HG03103 (cell line): ENCODE results near the gene MAP1A.

Experiments
- ATAC-seq: cut with Tn5 transposase; IDR thresholded peaks from one replicate; pipeline ENCODE4 v1.9.1; 2021; ENCODE audit warnings: low read depth; ENCODE audit not compliant: unreplicated experiment

Gene MAP1A

DNA sequence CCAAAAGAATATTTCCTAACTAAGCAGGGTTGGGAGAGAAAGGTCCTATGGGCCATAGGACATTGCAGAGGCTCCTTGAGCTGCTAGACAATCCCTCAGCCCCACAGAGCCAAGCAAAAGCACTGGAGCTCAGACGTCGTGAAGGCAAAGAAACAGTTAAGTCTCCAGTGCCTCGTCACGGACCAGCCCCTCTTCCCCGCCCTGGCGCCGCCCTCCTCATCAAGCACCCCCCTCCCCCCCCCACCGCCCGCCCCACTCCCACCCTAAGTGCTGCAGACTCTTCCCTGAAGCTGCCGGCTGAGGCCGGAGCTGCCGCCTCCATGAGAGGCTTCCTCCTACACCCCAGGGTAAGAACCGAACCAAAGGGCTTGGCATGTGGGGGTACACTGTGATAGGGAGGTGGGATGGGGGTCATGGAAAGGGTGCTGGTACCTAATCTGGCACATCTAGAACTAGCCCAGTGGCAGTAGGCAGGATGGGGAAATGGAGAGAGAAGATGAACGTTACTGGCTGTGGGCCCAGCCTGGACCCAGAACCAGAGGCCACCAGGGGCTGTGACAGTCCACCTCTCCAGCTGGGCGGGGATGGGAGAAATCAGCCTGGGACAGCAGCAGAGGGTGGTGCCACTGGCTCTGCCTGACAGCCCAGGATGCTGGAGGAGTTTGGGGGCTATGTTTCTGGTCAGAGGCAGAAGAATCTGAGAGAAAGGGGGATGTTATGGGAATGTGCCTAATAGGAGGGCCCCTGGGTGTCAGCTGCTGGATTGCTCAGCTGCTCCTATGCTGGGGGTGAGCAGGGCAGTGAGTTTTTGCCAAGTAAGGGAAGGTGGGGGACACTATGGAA, at the start of gene MAP1A:
TSS of gene MAP1A (plus strand) at position 255 of the 843 bp plus-strand sequence. CDS start 3,866 bp downstream, outside the sequence.
- no peak for ATAC-seq

DNA sequence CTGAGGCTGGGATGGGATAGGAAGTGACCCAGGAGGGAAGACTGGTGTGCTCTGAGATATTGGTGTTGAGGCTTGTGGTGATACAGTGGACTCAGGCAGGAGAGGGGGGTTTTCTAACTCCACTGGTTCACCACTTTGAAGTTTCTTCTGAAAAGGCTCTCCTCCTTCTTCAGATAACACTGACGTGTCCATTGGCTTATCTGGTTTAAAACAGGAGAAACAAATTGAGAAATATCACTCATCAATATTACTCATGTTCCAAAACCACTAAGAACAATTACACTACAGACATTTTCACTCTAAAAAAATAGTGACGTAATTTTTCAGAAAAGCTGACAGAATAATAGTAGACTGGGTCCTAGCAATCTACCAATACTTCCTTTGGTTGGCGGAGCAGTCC, 47.5 kb upstream of the MAP1A start:
- no peak for ATAC-seq

- ATAC-seq: no peak
Observed at GRCh38 chr15:43471975-43472374, 45.4 kb upstream of the MAP1A start.

- ATAC-seq: no peak
Observed at GRCh38 chr15:43473885-43474284, 43.5 kb upstream of the MAP1A start.

DNA sequence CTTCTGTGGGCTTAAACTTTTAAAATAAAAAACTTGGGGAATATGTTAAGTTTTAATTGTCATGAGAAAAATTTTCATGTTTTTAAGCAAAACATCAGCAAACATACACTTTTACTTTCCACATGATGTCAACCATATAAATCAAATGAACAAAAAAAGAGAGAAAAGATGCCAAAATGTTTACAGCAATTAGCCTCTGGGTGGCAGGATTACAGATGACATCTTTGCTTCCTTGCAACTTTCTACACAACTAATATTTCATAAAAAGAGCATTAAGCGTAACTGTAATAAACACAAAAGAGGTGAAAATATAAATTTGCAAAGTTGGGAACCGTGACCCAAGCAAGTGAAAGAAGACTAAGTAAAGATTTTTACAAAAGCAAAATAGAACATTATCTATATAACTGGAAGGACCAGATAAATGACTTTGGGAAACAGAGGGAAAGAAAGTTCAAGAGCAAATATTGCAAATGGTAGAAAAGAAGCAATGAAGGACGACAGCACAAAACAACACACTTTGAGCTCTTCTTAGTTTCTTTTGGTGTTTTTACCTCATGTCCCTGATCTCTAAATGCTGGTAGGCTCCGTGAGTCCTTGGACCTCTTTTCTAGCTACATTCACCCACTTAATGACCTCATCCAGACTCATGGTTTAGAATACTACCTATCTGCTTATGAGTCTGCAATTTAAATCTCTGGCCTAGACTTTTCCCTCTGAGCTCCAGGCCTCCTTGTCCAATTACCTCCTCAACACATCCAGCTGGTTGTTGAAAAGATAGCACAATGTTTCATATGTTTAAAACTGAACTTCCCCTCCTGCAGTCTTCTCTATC, 33.9 kb upstream of the MAP1A start:
- ATAC-seq: no peak

GRCh38 chr15:43484455-43484854, 33.0 kb upstream of the MAP1A start:
- no peak for ATAC-seq

DNA sequence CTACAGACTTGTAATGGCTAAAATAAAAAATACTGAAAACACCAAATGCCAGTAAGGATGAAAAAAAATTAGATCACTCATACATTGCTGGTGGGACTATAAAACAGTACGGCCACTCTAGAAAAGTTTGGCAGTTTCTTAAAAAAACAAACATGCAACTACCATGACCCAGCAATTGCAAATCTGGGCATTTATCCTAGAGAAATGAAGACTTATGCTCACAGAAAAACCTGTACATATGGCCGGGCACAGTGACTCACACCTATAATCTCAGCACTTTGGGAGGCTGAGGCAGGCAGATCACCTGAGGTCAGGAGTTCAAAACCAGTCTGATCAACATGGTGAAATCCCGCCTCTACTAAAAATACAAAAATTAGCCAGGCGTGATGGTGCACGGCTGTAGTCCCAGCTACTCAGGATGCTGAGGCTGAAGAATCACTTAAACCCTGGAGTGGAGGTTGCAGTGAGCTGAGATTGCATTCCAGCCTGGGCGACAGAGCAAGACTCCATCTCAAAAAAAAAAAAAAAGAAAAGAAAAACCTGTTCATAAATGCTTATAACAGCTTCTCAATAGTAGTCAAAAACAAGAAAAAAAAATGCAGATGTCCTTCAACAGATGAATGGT, 30.0 kb upstream of the MAP1A start:
- no peak for ATAC-seq

GRCh38 chr15:43488790-43489189, 28.6 kb upstream of the MAP1A start:
- ATAC-seq: no peak

DNA sequence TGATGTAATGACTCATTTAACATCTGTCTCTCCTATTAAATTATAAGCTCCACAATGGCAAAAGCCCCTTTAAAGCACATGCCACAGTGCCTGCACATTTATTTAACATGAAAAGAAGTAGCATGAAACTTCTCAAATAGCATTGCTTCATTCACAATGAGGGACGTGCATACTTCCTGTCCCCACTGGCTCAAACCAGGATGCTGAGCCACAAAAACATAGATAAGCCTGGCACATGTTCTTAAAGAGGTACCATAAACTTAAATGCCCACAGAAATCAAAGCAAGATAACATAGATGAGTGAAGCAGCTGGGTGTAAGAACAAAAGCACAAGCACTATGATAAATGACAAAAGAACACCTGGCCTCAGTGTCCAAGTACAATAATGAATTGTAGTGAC, 28.2 kb upstream of the MAP1A start:
- no peak for ATAC-seq

GRCh38 chr15:43492266-43492665, 25.1 kb upstream of the MAP1A start:
- no peak for ATAC-seq

DNA sequence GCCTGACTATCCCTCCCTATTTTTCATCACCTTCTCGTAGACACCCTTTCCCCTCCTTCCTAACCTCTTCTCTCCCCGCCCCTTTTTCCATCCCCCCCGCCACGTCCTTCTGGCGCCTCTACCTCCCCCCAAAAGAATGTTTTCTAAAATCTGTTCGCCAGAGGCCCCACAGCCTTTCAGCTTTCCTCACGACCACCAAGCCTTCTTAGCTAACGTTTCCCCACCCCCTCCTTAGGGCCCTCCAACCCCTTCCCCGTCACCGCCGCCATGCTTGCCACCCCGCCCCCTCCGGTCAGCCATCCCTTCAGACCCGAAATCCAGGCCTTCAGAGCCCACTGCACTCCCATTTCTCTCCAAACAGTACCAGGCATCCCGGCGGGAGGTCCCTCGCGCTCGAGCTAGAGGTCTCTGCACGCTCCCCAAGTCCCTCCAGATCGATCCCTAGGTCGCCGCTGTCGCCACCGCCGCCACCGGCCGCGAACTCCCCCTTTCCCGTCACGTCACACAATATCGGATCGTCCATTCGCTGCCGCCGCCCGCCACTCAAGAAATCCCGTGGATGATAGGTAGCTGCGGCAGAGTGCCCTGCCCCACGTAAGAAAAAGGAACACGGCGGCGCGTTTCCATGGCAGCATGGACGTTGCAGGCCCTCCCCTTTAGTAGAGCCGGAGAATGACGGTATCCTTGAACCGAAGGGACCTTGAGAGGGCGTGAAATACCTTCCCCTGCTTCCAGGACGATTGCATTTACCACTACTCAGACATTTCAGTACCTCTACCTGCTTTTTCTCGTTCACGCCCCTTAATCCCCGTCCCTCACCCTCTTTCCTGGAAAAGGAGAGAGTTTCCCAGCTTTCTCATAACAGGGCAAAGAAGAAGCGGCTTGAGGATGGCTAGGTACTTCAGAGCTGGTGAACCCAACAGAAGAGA, 24.5 kb upstream of the MAP1A start, which contains the start of gene TP53BP1:
TSS of gene TP53BP1 (minus strand) at position 484 of the 929 bp plus-strand sequence. CDS start at position 371, 113 bp downstream.
- ATAC-seq: peak; percentile 94

DNA sequence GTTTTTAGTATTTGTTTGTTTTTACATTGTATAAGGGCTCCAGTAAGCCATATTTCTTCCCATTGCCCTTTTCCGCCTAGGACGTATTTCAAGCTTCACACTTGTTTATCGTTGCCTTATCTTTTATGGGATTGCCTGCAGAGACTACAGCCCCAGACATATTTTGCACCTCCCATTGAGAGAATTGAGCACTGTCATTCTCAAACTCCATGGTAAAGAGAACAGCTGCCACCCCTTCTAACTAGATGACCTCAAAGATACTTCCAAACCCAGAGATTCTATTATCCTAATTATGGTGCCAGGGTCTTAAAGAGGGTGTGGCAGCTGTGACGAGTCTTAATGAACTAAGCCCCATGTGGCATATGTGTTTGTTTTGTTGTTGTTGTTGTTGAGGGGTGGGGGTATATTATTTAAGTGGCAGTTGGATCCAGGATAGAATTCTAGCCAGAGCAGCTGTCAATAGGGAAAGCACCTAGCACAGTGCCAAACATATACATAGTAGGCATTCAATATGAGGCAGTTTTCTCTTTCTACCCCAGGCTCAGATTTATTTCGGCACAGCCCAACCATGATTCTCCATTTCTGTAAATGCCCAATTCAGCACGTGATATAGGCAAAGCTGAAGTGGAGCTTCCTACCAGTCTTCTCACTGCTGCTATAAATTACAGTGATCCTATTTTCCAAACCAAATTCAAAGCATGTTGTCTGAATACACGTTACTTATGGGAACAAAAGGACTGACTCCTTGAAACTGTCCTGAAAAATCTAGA, 23.5 kb upstream of the MAP1A start:
- no peak for ATAC-seq

- no peak for ATAC-seq
Observed at GRCh38 chr15:43498990-43499389, 18.4 kb upstream of the MAP1A start.

- ATAC-seq: no peak
Observed at GRCh38 chr15:43499635-43500034, 17.8 kb upstream of the MAP1A start.

GRCh38 chr15:43505738-43506137, 11.7 kb upstream of the MAP1A start:
- no peak for ATAC-seq

DNA sequence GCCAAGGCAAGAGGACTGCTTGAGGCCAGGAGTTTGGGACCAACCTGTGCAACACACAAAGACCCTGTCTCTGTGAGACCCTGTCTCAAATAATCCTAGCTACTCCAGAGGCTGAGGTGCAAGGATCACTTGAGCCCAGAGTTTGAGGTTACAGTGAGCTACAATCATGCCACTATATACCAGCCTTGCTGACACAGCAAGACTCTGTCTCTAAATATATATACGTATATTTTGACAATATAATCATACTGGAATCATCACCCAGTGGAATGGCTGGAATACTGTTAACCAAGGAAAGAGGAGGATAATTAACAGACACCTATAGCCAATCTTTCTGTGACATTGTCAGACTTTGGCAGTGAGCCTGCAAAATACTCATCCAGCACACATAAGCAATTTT, 9.0 kb upstream of the MAP1A start:
- ATAC-seq: no peak

DNA sequence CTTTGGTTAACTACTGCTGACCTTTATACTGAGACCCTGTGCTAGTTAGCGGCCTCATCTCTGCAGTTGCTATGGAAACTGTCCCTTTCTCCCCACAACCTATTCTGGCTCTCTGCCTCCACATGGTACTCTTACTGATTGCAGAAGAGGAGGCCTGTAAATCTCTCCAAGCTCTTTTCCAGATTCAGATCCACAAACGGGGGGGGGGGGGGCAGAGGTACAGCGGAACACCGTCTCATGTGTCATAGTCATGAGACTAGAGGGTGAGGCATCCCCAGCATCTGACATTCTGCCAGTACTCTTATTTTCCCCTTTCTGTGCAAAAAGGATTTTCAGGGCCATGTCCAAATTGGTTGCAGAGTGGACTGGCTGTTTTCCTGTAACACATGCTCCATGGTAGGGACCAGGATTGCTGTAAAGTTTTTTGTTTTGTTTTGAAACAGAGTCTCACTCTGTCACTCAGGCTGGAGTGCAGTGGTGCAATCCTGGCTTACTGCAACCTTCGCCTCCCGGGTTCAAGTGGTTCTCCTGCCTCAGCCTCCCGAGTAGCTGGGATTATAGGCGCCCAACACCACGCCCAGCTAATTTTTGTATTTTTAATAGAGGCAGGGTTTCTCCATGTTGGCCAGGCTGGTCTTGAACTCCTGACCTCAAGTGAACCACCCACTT, 8.3 kb upstream of the MAP1A start:
- no peak for ATAC-seq

DNA sequence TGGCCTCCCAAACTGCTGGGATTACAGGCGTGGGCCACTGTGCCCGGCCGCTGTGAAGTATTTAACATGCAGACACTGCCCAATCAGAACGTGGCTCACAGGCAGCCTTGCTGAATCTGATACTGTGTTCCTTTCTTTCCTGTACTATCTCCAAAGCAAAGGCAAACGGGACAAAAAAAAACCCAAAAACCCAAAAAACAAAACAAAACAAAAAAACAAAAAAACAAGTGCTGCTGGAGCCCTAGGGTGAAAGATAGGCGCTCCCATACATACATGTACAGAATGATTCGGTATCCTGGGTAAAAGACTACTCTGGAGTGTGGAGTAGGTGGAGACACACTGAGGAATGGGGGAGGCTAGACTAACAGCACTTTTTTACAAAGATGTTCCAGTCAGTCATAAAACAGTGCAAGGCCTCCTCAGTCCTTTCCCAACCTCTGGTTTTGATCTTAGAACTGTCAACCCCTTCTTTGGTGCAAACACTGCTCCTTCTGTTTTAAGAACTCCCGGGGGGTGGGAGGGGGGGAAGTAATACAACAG, 7.7 kb upstream of the MAP1A start:
- no peak for ATAC-seq
